Prostate gland (tissue), 2 donors: ENCODE measurements around the gene SUFU.

Experiments
- POLR2A ChIP-seq: fragments of 450-650 bp; IDR thresholded peaks from one replicate; pipeline ENCODE4 v1.6.1; 2016; ENCODE audit warnings: antibody characterized with exemption, mild to moderate bottlenecking
- POLR2AphosphoS5 ChIP-seq: sonication (generic); formaldehyde crosslinking; IDR thresholded peaks from one replicate; pipeline ENCODE4 v1.6.1; 2017; ENCODE audit warnings: antibody characterized with exemption
- TF ChIP-seq, protein P1 (sequence below), 4 experiments: fragments of 200-600 bp in 2 of 4; fragments of 450-650 bp in 2 of 4; sonication (generic) in 2 of 4; IDR thresholded peaks; 1 replicate in 3 of 4; 2 replicates in 1 of 4; pipeline ENCODE4 v1.5.1; 2016 to 2019; ENCODE audit warnings: antibody characterized with exemption in 4 of 4, mild to moderate bottlenecking in 2 of 4, moderate library complexity in 2 of 4

- TF ChIP-seq POLR2A, result no peak
- TF ChIP-seq, protein P1, sequence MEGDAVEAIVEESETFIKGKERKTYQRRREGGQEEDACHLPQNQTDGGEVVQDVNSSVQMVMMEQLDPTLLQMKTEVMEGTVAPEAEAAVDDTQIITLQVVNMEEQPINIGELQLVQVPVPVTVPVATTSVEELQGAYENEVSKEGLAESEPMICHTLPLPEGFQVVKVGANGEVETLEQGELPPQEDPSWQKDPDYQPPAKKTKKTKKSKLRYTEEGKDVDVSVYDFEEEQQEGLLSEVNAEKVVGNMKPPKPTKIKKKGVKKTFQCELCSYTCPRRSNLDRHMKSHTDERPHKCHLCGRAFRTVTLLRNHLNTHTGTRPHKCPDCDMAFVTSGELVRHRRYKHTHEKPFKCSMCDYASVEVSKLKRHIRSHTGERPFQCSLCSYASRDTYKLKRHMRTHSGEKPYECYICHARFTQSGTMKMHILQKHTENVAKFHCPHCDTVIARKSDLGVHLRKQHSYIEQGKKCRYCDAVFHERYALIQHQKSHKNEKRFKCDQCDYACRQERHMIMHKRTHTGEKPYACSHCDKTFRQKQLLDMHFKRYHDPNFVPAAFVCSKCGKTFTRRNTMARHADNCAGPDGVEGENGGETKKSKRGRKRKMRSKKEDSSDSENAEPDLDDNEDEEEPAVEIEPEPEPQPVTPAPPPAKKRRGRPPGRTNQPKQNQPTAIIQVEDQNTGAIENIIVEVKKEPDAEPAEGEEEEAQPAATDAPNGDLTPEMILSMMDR (IDR thresholded peaks at IDR 0.05), result no peak
- TF ChIP-seq POLR2AphosphoS5, result no peak
Measured at GRCh38 chr10:102679596-102679995, 175.8 kb downstream of the SUFU start.
